ENCODE results near the gene STAB1. TPM values are rescaled to one million over a fixed set of nuclear protein-coding genes. Genes with fewer than 3 reads are reported as not detected.

Gene STAB1
- total and polyA plus RNA-seq, 2 of the 13 experiments (the other 11 are each of a cell fraction or from before 2014, with no cell fraction given) = 0.09 to 0.34 TPM

GRCh38 chr3:52455283-52456168, 39.6 kb upstream of the STAB1 start, which contains the start of gene NISCH (continued):
- TF ChIP-seq ZNF609 (CRISPR knock-in tag; IDR thresholded peaks at IDR 0.05; ENCODE audit: borderline replicate concordance) (no peak; the same call in 1 of the 2 replicates), MED13 (CRISPR knock-in tag; IDR thresholded peaks at IDR 0.05) (no peak), MXI1 (IDR thresholded peaks at IDR 0.05; ENCODE audit: borderline replicate concordance, low read depth, low read length) (peak; percentile 66; the same call in 1 of the 3 replicates), MNT (IDR thresholded peaks at IDR 0.05) (no peak), HMG20B (CRISPR knock-in tag; conservative IDR thresholded peaks at IDR 0.05) (no peak), ZNF275 (CRISPR knock-in tag; IDR thresholded peaks at IDR 0.05; ENCODE audit: borderline replicate concordance) (no peak), SMARCE1 (IDR thresholded peaks at IDR 0.05; ENCODE audit: borderline replicate concordance) (no peak), NCOA2 (CRISPR knock-in tag; IDR thresholded peaks at IDR 0.05) (no peak; the same call in 1 of the 2 replicates), ZNF501 (CRISPR knock-in tag; IDR thresholded peaks at IDR 0.05) (peak; percentile 44; the same call in 1 of the 2 replicates), PPARG (CRISPR knock-in tag; conservative IDR thresholded peaks at IDR 0.05) (no peak; the same call in 1 of the 2 replicates), NFIB (CRISPR knock-in tag; IDR thresholded peaks at IDR 0.05; ENCODE audit: borderline replicate concordance) (no peak), GLI4 (CRISPR knock-in tag; IDR thresholded peaks at IDR 0.05; ENCODE audit: borderline replicate concordance) (no peak), REXO4 (CRISPR knock-in tag; IDR thresholded peaks at IDR 0.05; ENCODE audit: borderline replicate concordance) (no peak), ZNF510 (CRISPR knock-in tag; IDR thresholded peaks at IDR 0.05; ENCODE audit: low read depth) (no peak), HNRNPLL (IDR thresholded peaks at IDR 0.05; ENCODE audit: low read depth, low read length, poor library complexity, severe bottlenecking) (peak; percentile 88), KDM5A (IDR thresholded peaks at IDR 0.05; ENCODE audit: borderline replicate concordance, low read length) (peak; percentile 43; the same call in 1 of the 2 replicates), MTF2 (CRISPR knock-in tag; IDR thresholded peaks at IDR 0.05; ENCODE audit: borderline replicate concordance) (no peak), KLF15 (CRISPR knock-in tag; IDR thresholded peaks at IDR 0.05; ENCODE audit: borderline replicate concordance) (no peak), ZNF180 (CRISPR knock-in tag; IDR thresholded peaks at IDR 0.05; ENCODE audit: borderline replicate concordance, low read depth) (no peak), NKX3-1 (CRISPR knock-in tag; IDR thresholded peaks at IDR 0.05) (no peak), RELA (CRISPR knock-in tag; IDR thresholded peaks at IDR 0.05) (no peak), ZSCAN21 (CRISPR knock-in tag; IDR thresholded peaks at IDR 0.05; ENCODE audit: borderline replicate concordance) (no peak; the same call in 1 of the 2 replicates)

All from HepG2 (cell line).